Erythroblast (primary cell): ENCODE results near the gene CENPX.

Experiments used
- GATA1 ChIP-seq: IDR thresholded peaks from 2 replicates; pipeline ENCODE4 v1.6.1; 2011; ENCODE audit warnings: low read depth, mild to moderate bottlenecking, control low read depth, low read length, moderate library complexity
- POLR2A ChIP-seq: IDR thresholded peaks from 2 replicates; pipeline ENCODE4 v1.6.1; 2011; ENCODE audit warnings: mild to moderate bottlenecking, low read length

- TF ChIP-seq POLR2A (no peak), GATA1 (no peak)
These were observed 31.0 kb upstream of the CENPX start for GRCh38 chr17:82053556-82054263.
